GM10847 (cell line): Measurements from ENCODE around the gene LUC7L3.

ENCODE experiments used
- POLR2A ChIP-seq: IDR thresholded peaks from 2 replicates; pipeline ENCODE4 v1.6.1; 2011; ENCODE audit not compliant: insufficient read length; ENCODE audit errors: extremely low read depth

Gene LUC7L3

DNA sequence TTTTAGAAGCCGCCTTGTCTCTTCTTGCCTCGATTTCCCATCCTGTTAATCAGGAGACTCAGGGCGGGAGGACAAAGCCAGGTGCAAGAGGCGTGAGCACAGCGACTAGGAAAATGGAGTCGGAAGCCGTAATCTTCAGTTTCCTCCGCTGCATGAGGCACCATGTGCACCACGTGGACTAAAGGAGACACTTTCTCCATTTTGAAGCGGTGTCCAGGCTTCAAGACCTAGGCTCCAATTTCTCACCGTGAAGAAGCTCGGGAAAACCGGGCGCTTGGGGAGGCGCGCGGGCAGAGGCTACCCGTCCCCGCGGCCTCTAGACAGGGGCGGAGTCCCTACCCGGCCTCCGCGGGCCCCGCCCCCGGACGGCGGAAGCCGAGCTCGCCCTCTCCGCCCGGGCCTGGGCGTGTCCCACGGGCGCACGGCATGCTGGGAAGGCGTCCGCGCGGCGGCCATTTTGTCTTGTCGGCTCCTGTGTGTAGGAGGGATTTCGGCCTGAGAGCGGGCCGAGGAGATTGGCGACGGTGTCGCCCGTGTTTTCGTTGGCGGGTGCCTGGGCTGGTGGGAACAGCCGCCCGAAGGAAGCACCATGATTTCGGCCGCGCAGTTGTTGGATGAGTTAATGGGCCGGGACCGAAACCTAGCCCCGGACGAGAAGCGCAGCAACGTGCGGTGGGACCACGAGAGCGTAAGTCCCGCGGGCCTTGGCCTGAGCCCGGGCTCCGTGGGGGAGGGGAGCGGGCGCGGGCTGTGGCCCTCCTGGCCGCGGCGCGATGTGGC, at the start of gene LUC7L3:
TSS of gene LUC7L3 (plus strand) at position 460 of the 780 bp plus-strand sequence. CDS start at position 590, 130 bp downstream.
- peak; percentile 93 for TF ChIP-seq POLR2A

GRCh38 chr17:50672071-50672470, 47.3 kb upstream of the LUC7L3 start:
- no peak for TF ChIP-seq POLR2A

DNA sequence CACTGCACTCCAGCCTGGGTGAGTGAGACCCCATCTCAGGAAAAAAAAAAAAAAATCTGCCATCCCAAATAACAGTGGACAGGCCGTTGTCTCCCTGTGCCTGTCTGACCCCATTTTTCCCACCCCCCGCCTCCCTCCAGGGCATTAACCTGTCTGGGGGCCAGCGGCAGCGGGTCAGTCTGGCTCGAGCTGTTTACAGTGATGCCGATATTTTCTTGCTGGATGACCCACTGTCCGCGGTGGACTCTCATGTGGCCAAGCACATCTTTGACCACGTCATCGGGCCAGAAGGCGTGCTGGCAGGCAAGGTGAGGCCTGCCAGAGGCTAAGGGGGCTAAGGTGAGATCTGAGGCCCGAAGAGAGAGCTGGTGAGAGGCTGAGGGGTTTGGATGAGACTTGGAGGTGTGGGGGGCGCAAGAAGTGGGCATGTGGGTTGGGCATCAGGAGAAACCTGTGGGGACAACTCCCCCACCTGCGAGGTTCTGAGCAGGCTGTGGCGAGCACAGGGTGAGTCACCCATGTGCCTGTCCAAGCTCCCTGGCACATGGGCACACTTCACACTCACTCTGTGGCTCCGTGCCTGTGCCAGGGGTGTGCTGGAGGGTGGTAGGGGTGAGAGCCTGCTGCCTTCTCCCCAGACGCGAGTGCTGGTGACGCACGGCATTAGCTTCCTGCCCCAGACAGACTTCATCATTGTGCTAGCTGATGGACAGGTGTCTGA, 46.4 kb upstream of the LUC7L3 start:
- TF ChIP-seq POLR2A: no peak

DNA sequence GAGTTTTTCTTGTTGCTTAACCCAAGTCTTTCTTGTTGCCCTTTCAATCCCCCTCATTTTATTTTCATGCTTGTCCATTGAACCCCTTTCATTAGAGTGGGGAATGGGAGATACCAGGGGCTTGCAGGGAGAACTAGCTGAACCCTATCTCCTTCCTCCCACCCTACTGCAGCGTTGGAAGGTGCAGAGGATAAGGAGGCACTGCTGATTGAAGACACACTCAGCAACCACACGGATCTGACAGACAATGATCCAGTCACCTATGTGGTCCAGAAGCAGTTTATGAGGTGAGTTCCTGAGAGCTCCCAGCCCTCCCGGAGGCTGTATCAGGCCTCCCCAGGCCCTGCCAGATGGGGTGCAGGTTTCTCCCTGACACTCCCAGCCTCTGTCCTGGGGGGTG, 44.2 kb upstream of the LUC7L3 start:
- no peak for TF ChIP-seq POLR2A

GRCh38 chr17:50675627-50676026, 43.8 kb upstream of the LUC7L3 start:
- TF ChIP-seq POLR2A: no peak

- TF ChIP-seq POLR2A: no peak
Measured at GRCh38 chr17:50676065-50676975, 43.1 kb upstream of the LUC7L3 start.

- TF ChIP-seq POLR2A: no peak
Measured at GRCh38 chr17:50677851-50678375, 41.5 kb upstream of the LUC7L3 start.

DNA sequence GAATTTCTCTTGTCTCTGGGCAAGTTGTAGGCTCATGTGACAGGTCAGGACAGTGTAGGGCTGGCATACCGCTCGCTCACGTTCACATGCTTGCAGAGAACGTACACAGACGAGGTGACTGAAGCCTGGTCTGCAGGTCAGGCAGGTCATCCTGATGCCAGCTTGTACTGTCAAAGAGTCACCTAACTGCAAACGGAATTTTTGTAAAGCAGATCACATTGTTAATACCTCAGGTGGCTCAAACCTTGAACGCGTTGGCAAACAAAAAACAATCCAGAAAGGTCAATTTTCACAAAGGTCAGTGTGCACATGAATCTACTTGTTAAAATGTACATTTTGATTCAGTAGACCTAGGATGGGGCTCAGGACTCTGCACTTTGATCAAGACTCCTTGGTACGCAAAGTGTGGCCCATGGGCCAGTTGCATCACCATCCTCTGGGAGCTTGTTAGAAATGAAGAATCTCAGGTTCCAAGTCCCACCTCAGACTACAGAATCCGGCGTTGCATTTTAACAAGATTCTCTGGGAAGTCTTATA, 40.3 kb upstream of the LUC7L3 start:
- TF ChIP-seq POLR2A: no peak

DNA sequence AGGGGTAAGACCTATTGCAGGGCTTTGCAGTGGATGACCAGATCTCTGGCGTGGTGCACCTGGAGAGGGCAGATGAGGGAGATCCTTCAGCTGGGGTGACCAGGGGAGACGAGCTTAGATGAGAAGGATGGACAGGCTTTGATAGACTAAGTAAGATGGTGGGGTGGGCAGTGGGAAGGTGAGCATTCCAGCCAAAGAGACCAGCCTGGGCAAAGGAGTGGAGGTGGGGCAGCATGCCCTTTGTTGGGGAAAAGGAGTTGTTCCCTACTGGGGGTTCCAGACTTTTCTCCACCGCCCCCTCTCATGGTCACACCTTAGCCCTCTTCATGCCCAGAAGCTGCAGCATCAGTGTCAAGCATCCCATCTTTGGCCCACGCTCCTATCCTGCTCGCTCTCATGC, 39.3 kb upstream of the LUC7L3 start:
- TF ChIP-seq POLR2A: no peak

DNA sequence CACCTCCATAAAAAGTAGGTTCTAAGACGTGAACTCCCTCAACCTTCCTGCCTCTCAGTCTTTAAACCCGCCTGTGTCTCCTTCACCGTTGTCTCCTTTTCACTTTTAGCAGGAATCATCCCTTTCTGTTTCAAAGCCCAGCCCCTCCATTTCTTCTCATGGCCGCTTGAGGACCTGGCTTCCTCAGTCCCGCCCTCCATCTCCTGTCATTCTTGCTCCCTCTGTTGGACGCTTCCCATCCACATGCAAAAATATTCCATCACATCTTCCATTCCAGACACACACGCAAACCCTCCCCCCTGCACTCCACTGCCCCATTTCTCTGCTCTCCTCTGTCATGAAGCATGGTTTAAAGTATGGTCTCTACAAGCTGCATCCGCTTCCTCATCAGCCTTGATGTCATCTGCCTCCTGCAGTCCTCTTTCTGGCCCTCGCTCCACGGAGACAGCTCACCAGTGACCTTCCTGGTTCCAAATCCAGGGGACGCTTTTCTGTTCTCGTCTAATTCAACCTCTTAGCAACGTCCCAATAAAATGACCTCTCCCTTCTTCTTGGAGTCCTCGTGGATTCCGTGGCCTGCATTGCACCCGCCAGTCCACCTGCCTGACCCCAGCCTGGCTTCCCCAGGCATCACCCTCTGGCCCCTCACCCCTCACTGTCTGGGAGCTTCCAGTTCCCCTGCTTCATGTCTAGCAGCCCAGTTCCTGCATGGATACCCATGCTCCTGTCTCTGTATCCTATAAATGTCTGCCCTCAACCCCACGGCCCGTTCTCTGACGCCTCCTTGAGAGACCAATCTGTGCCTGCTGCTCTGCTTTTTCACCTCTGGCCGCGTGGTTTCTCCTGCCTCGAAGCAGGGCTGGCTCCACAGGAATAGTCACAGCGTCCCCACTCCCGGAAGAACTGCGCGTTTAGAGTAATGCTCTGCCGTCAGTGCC, 37.9 kb upstream of the LUC7L3 start:
- no peak for TF ChIP-seq POLR2A

- no peak for TF ChIP-seq POLR2A
Measured at GRCh38 chr17:50682441-50682840, 37.0 kb upstream of the LUC7L3 start.

DNA sequence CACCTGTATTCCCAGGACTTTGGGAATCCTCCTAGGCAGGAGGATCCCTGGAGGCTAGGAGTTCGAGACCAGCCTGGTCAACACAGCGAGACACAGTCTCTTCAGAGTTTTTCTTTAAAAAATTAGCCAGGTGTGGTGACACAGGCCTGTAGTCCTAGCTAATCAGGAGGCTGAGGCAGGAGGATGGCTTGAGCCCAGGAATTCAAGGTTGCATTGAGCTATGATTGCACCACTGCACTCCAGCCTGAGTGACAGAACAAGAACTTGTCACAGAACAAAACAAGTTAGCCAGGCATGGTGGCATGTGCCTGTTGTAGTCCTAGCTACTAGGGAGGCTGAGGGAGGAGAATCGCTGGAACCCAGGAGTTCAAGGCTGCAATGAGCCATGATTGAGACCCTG, 36.5 kb upstream of the LUC7L3 start:
- TF ChIP-seq POLR2A: no peak

DNA sequence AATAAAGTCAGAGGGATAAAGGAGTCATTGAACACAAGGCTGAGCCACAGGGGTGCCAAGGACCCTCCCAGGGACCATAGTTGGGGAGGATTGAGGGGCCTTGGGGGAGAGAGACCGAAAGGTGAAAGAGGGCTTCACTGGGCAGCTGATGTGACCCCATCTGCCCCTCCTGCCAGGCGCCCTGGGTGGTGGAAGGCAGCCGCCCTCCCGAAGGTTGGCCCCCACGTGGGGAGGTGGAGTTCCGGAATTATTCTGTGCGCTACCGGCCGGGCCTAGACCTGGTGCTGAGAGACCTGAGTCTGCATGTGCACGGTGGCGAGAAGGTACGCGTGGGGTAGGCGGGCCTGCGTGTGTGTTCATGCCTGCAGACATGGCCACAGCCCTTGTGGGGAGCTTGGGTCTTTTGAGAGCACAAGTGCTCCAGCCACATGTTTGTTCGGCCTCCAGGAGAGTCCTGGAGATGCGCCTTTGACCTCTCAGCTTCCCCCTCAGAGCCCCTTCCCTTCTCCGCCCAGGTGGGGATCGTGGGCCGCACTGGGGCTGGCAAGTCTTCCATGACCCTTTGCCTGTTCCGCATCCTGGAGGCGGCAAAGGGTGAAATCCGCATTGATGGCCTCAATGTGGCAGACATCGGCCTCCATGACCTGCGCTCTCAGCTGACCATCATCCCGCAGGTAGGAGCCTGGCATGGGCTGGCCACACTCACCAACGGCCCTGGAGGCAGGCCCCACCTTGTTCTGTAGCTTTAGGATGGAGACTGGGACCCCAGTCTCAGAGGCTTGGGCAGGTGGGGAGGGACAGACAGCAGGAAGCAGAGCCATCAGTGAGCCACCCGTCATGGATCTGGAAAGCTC, 35.7 kb upstream of the LUC7L3 start:
- no peak for TF ChIP-seq POLR2A
